GM21526 (cell line): ENCODE measurements around the gene ZMYND8.

ENCODE experiments used
- ATAC-seq: cut with Tn5 transposase; IDR thresholded peaks from one replicate; pipeline ENCODE4 v1.9.1; 2021; ENCODE audit warnings: moderate library complexity; ENCODE audit not compliant: unreplicated experiment, low FRiP score

Gene ZMYND8

DNA sequence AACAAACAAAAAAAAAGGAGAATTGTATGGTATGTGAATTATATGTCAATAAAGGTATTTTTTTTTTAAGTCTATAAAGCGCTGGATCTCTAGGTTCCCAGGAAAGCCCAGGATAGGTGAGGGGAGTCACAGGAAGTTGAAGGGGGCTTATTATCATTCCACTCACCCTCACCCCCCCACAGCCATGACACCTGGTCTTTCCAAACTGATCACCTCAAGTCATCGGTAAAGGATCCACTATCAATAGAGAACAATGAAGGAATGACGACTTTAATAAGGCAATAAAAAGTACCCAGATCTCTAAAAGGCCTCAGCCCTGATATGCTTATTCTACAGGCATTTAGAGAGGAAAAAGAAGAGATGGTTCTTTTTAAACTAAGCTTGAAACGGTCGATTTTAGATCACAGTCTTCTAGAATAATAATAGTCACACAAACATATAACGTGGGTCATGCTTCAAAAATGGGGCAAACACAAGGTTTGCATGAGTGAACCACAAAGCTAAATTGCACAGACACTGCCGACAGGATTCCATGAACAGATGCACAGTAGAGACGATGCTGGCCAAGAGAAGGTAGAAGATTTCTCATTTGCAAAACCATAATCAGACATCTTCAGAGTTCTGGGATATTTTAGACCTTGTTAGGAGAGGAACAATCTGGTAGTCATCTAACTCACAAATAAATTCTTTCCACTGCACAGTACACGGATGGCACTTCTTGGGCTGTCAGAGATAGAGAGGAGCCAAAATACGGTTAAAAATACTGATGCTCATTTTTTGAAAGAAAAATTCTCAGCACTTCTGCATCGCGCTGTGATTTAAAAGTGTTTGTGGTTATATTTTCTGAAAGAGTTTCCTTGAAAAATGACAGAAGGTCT, 21.0 kb downstream of the ZMYND8 start:
- ATAC-seq, result no peak

DNA sequence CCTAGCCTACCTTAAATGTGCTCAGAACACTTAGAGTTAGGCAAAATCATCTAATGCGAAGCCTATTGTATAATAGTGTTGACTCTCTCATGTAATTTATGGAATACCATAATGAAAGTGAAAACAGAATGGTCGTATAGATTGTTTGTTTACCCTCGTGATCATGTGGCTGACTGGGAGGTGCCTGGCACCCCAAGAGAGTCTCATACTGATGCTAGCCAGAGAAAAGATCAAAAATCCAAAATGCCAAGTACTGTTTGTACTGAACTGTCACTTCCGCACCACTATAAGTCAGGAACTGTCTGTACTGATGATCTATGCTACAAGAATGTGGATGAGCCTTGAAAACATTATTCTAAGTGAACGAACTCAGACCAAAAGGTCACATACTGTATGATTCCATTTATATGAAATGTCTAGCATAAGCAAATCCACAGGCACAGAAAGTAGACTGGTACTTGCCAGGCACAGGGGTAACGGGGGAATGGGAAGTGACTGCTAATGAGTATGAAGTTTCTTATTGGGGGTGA, 22.4 kb downstream of the ZMYND8 start:
- ATAC-seq, result no peak

DNA sequence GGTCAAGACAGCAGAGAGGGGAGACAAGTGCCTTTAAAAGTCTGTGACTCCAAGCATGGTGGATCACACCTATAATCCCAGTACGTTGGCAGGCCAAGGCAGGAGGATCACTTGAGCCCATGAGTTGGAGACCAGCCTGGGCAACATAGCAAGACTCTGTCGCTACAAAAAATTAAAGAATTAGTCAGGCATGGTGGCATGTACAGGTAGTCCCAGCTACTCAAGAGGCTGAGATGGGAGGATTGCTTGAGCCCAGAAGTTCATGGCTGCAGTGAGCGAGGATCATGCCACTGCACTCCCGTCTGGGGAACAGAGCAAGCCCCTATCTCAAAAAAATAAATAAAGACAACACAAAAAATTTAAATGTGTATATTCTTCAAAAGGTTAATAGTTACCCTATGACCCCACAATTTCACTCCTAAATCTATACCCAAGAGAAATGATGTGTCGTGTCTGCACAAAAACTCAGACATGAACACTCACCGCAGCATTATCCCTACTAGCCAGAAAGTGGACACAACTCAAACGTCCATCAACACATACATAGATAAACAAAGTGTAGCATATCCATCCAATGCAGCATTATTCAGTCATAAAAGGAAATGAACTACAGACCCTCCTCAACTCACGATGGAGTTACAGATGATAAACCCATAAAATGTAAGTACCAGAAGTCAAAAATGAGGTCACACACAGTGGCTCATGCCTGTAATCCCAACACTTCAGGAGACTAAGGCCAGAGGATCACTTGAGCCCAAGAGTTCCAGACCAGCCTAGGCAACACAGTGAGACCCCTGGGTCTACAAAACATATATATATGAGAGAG, 23.9 kb downstream of the ZMYND8 start:
- ATAC-seq, result no peak

DNA sequence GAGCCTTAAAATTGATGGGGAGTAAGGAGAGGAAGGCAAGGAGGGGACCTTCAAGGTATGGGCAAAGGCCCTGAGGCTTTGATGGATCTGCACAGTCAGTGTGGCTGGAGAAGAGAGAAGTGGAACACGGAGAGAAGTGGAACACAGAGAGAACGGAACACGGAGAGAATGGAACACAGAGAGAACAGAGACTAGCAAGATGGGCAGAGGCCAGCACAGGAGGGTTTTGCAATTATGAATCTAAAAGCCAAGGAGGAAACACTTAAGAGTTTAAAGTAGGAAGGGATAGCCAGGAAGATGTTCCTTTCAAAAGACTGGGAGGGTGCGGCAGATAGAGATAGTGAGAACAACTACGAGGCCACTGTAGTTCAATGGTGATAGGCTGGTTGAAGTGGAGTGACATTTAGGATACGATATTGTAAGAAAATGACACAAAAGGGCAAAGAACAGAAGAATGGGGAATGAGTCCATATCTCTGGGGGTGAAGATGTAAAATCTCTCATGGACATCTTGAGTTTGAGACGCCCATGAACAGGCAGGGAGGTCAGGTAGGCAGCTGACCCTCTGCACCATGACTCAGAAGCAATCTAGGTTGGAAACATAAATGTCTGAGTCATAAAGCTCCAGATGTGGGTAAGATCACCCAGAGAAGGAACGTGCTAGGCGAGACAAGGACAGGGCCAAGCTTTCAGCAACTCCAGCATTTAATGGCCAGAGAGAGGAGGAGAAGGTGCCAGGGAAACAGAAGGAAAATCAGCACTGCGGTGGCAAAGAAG, 25.4 kb downstream of the ZMYND8 start:
- ATAC-seq, result no peak

DNA sequence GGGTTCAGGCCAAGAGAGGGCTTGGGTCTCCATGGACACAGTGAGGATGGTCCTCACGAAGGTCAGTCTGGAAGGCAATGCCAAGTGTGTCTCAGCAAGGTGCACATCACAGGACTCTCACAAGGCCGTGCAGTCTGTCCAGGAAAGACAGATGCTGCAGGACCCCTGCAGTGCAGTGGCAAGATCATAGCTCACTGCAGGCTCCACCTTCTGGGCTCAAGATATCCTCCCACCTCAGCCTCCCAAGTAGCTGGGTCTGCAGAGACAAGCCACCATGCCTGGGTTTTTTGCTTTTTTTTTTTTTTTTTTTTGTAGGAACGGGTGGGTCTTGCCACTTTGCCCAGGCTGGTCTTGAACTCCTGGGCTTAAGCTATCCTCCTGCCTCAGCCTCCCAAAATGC, 26.4 kb downstream of the ZMYND8 start:
- ATAC-seq, result no peak

DNA sequence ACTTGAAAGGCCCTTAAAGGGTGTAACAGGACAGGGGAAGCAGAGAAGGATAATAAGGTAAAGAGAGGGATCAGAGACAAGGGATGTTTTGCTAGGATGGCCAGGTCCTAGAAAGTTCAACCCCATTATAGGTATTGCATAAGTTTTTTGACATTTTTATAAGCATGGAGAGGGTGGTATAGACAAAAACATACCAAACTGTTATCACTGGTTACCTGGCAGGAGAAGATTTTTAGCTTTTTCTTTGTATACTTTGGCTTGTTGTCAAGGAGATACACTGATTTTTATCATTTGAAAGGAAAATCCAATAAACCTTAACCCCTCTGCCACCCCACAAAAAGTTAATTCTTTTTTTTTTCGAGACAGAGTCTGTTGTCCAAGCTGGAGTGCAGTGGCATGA, 28.4 kb downstream of the ZMYND8 start:
- no peak for ATAC-seq

DNA sequence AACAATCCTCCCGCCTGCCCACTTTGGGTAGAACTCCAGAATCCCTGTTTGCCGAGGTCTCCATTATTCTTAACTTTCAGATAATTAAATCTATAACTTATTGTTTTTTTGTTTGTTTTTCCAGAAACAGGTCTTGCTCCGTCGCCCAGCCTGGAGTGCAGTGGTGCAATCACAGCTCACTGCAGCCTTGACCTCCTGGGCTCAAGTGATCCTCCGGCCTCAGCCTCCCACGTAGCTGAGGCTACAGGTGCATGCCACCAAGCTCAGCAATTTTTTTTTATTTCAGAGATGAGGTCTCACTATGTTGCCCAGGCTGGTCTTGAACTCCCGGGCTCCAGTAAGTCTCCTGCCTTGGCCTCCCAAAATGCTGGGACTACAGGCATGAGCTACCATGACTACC, 28.8 kb downstream of the ZMYND8 start:
- no peak for ATAC-seq

DNA sequence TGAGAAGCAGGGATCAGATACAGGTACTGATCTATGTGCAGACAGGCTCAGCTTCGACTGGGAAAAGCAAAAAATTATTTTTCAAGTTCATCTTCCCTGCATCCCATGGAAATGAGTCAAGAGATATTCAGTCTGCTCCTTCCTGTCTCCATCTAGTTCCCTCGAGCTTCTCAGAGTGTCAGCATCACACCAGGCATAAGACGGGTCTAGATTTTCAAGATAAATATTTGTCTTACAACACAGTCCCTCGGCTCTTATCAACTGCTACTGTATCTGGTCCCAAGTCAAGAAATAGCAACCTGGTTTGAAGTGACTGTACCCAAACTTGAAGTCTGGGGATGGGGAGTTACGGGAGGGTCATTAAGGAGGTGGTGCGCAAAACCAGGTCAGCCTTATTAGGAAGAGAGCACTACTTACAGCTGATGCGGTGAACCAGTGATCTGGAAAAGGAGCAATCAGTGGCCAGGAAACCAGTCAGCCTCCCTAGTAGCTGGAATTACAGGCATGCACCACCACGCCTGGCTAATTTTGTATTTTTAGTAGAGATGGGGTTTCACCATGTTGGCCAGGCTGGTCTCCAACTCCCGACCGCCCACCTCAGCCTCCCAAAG, 29.7 kb downstream of the ZMYND8 start:
- no peak for ATAC-seq

DNA sequence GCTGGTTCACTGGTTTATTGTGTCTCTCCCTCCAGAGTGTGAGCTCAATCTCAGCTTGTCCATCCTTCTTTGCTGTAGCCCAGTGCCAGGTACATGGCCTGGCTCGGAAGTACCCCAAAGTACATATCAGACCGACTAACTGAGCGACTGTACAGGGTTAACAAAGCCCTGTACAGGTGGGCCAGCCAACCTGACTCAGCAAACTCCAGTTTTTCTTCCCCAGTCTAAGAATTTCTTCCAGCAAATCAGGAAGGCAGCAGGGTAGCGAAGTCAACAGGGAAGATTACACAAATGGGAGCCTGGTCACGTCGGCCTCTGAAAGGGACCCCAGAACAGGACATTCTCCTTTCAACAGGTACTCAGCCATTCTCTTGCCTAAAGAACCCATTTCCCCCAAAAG, 31.3 kb downstream of the ZMYND8 start:
- ATAC-seq, result no peak

DNA sequence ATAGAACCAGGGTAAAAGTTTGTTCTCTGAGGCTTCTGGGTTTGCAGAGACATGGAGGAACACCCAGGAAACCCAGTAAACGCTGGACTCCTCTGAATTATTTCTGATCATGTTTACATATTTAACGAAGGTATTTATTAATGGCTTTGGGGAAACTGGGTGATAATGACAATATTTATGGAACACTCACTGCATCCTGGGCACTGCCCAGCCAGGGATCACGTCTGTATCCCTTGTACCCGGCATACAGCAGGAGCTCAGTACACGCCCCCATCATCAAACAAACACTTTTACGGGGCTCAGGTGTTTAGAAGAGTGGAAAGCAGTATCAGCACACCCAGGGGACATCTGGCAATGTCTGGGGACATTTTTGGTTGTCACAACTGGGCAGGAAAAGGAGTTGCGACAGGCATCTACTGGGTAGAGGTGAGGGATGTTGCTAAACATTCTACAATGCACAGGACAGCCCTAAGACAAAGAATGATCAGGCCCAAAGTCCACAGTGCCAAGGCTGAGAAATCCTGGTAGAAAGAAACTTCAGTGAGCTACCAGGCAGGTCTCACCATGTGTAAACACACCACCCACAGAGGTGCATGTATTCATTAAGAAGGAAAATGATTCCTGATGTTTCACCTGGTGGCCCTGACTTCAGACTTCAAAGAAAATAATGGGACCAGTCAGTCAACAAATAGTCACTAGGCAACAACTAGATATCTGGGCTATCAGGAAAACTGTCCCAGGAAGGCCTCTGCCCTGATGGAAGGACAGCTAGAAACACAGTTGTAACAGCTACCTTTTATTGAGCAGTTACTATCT, 35.3 kb downstream of the ZMYND8 start:
- no peak for ATAC-seq

DNA sequence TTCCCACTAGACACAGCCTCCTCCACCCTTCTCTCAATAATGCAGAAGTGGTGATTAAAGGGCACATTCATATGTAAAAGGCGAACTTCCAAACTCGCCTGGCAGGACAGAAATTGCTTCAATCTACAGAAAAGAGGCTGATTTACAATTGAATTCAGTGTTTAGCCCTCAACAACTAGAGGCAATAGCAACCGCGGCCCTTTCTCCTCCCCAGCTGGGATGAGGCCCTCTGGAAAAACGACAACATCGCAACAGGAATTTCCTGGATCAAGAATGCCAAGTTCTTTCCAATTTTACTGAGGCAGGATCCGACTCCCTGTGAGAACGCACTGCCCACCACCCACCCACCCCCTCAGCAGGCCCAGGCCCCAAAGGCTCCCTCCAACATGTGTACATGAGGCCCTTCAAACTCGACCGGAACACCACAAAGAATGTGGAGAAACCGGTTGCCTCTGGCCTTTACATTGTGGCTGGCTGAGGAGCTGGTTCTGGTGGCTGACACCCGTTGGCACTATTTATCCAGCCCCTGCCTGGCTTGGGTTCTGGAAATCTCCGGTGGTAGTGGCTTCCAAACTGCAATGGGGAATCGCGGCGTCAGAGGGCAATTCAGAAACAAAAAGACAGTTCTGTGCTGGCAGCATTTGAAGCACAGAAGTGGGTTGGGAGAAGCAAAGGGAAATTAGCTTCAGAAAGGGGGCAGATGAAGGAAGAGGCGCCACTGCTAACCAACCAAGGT, 36.8 kb downstream of the ZMYND8 start:
- no peak for ATAC-seq

DNA sequence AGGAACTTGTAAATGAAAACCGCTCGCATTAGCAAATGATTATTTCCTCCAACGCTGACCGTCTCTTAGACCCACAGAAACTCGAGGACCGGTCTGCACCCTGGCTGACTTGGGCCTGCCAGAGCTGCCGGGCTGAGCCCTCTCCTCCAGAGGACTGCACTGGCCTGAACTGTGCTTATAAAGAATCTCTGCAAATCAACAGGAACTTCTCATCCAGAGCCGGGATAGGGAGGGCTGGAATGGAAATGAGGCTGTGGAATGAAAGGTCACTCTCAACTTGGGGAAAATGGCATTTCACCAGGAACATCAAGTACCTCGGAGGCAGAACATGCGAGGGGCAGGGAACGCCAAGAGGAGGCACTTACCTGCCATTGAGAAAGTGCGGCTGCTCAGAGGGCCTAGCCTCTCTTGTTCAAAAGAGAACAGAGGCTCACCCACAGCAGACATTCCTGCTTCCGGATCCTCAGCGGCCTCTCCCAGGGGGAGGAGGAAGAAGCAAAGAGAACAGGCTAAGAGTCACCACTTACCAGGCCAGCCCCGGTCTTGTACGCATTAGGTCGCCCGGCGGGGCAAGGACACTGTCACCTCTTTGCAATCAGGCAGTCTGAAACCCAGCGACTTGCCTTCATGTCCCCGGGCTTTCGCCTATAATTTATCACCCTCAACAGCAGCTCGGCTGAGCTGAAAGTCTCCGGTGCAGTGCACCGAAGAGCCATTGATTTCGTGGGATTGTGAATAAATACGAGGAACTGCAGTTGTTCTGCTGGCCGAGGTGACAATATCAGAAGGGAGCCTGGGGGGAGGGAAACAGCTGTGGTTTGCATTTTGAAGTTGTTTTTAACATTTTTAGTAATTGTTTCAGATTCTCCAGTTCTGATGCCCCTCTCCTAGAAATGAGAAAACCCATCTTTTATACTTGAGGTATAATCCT, 37.6 kb downstream of the ZMYND8 start:
- no peak for ATAC-seq

DNA sequence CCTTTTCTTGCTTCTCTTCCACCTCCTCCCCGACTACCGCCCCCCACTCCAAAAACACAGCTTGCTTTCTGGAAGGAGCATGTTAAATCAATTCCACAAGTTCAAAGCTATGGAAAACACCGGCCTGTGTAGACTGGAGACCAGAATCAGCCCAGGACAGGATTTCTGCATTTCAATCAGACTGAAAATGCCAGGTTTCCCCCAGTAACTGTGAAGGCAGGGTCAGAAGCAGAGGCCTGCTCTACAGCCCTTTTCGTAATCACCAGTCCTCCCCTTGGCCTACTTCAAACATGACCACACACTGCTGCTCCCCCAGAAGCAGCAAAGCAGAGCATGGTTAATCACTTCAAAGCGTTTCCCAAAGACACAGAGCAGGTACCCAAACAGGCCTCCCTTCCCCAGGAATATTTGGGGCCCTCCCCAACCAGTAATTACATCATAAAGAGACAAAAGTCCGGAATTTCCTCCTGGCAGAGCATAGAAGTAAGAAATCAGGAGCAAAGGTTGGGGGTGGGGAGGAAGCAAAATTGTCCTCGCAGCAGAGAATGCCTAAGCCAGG, 38.4 kb downstream of the ZMYND8 start:
- ATAC-seq, result no peak

DNA sequence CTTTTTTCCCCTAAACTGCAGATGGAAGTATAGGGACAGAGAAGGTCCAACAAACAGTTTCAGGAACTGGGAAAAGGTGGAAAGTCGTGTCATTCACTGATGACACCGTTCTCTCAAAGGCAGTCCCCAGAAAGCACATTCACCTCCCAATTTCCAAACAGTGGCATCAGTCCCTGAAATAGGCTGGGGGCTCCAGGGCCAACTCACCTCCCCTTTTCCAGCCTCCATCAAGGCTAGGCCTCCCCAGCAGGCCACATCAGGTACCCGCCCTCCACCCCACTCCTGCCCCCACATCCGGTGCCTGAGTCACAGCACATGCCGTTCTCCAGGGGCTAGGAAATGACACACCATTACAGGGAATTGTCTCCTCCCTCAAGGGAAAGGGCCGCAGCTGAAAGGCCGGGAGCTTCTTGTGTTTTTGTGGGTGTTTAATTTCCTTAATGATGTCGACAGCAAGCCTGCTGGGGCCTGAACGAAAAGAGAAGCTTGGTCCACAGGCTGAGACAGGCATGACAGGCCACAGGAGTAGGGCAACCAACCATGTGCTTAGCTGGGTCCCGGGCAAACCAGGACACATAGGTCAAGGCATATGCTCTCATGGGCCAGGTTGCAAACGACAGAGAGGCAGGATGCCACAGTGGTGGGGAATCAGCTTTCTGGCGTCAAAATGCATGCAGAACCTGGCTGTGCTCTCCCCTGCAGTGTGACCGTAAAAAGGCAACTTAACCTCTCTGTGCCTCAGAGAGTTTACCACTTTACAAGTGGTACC, 39.2 kb downstream of the ZMYND8 start:
- no peak for ATAC-seq

DNA sequence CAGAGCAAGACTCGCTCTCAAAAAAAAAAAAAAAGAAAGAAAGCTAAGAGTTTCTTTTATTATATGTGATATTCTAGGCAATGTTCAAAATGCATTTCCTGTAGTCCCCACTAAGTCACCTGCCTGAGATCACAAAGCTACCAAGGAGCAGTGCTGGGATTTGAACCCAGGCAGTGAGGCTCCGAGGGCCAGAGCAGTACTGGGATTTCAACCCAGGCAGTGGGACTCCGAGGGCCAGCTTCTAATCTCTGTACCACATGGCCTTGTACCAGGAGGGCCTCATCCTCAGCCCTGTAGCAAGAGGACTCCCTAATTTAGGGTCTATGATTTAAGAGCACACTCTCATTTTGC, 39.7 kb downstream of the ZMYND8 start:
- no peak for ATAC-seq

DNA sequence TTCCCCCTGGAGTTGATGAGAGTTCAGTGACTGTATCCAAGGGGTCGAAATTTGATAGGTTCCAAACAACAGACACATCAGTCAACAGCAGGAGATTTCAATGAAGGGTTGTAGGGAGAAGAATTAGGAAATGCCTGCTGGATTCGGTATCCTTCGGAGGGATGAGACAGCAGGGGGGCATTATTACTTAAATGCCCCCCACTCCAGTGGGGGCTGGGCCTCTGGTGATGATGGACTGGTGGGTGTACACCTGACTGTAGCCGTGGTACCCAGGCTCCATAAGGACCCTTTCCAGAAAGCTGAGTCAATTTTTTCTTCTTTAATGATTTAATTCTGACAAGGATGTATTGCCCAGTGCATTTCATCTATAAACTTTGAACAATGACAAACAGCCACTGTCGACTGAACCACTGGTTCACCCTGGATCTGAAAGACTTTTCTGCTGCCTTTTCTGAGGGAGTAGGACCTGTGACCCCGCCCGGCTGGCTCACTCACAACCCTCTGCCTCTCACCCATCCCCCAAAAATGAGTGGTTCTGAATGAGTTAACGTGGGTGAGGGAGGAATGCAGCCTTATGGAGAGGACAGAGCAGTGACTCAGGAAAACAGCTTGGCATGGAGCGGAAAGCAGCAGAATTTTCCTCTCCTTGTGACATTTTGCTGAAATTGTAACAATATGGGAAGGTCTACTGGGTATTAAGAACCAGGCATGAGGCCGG, 41.0 kb downstream of the ZMYND8 start:
- no peak for ATAC-seq
